Raji (cell line): Measurements from ENCODE around the gene ADCY2.

Experiments
- POLR2A ChIP-seq: IDR thresholded peaks from 2 replicates; pipeline ENCODE4 v1.6.1; 2011; ENCODE audit warnings: low read depth, low read length, control low read depth; ENCODE audit not compliant: insufficient read depth

The ADCY2 gene

GRCh38 chr5:7759257-7759871, 363.4 kb downstream of the ADCY2 start:
- TF ChIP-seq POLR2A = no peak

DNA sequence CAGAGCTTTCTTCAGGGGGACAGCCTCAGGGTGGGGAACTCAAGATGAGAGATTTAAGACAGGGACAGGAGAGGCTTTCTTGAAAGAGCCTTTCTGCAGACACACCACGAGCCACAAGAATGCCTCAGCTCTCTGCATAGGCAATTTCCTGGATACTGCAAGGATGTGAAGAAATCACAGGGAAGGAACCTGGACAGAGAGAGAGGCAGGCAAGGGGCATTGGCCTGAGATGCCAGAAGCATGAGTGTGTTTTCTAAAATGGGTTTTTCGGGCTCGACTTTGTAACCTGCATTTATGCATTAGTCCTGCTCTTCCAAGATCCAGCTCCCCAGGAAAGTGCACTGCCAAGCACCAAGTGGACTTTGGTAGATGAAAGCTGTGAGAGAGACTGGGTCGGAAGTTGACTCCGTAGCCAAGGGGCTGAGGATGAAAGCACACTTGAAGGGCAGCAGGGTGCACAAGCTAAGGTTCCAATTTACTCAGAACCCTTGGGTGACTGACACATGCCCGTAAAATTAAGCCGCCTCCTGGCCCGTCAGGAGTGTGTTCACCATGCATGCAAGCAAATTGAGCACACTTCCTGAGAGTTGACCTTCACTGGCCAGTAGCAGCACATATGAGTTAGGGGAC, 364.1 kb downstream of the ADCY2 start:
- no peak for TF ChIP-seq POLR2A

GRCh38 chr5:7762267-7762666, 366.3 kb downstream of the ADCY2 start:
- no peak for TF ChIP-seq POLR2A

DNA sequence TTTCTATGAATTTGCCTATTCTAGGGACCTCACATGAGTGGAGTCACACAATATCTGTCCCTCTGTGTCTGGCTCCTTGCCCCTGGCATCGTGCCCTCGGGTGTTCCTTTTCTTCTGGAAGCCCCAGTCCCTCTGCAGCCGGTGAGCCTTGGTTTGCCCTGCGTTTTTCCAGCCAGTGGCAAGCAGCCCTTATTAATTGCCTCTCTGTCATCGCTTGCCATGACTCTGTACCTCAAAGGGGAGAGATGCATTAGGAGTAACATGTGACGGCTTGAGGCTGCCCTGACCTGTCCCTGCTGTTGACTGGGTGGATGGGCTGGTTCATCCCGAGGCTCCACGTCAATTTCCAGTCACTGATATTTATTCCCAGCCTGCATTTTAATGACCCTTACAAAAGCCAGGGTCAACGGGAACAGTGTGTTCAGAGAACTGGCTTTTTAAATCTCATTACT, 367.7 kb downstream of the ADCY2 start:
- TF ChIP-seq POLR2A = no peak

DNA sequence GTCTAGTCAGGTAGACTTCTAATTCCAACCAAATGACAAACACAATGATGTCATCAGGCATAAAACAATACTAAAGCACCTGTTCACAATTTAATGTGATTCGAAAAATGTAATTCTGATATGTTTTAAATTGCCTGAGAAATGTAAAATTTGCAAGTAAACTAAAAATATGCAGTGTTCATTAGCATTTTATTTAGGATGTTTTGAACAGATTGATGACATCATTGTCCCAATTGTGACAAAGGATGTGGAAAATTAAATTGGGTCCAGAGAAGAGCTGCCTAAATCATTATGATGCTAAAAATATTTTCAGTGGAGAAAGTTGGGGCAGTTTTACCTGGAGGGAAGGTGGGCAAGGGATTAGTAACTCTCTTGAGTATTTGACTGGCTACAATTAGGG, 368.5 kb downstream of the ADCY2 start:
- TF ChIP-seq POLR2A = no peak

GRCh38 chr5:7770436-7770835, 374.5 kb downstream of the ADCY2 start:
- TF ChIP-seq POLR2A = no peak

DNA sequence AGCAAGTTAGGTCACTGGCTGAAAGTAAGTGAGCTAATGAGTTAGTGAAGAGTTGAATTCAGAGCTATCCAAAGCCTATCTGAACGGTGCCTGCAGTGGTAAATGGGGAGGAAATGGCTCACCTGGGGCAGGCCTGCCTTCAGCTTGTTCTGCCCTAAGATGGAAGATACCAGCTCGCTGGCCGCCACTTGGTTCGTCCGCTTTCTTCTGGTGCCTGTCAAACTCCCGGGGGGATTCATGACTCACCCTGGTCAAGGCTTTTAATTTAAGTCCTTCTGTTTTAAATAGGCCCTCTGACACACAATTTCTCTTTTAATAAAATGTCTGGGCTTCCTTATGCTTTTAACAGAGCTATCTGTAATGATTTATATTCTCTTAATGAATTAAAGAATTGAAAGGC, 376.2 kb downstream of the ADCY2 start:
- TF ChIP-seq POLR2A = no peak

GRCh38 chr5:7773178-7773577, 377.2 kb downstream of the ADCY2 start:
- TF ChIP-seq POLR2A = no peak

DNA sequence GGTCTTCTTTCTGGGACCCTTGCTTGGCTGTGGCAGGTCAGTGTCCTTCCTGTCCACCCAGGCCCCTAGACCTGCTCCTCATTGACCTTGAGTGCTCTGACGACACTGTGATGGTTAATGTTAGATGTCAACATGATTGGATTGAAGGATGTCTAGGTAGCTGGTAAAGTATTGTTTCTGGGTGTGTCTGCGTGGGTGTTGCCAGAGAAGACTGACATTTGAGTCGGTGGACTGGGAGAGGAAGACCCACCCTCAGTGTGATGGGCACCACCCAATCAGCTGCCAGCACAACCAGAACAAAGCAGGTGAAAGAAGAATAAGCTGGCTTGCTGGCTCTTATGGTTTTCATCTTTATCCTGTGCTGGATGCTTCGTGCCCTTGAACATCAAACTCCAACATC, 380.5 kb downstream of the ADCY2 start:
- TF ChIP-seq POLR2A = no peak

GRCh38 chr5:7779019-7780005, 383.4 kb downstream of the ADCY2 start:
- TF ChIP-seq POLR2A = no peak

DNA sequence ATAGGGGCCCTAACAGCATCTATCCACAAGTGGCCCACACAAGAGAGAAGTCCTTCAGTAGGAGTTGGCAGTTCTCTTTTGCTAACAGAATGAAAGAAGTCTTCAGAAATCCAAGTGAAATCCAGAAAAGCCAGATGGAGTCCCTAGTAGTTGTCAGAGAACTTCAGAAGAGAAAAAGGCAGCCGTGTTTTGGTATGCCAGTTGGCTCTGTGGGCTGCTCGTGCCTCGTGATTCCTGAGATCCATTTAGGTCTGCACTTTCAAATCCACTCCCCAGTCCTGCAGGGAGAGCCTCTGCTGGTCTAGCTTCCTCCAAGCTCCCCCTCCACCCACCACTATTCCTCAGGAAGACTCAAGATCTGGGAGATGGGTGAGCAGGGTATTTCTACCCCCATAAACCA, 386.0 kb downstream of the ADCY2 start:
- TF ChIP-seq POLR2A = no peak

GRCh38 chr5:7784683-7785380, 388.9 kb downstream of the ADCY2 start:
- TF ChIP-seq POLR2A = no peak

- TF ChIP-seq POLR2A = no peak
Observed at GRCh38 chr5:7787770-7788169, 391.8 kb downstream of the ADCY2 start.

GRCh38 chr5:7789567-7789966, 393.6 kb downstream of the ADCY2 start:
- no peak for TF ChIP-seq POLR2A

- no peak for TF ChIP-seq POLR2A
Observed at GRCh38 chr5:7793895-7794294, 398.0 kb downstream of the ADCY2 start.
